Cardiac atrium fibroblast (primary cell): ENCODE data around the gene SMIM38. TPM values are rescaled to one million over a fixed set of nuclear protein-coding genes. Genes with fewer than 3 reads are reported as not detected.

Experiments used
- total RNA-seq: library from RNA; depleted of rRNA; stranded (reverse); fragments of >200 nt; gene quantifications from 2 replicates; pipeline ENCODE4 v1.2.3, GENCODE V29; 2015

The SMIM38 gene
- not detected in 2 replicates for total RNA-seq

DNA sequence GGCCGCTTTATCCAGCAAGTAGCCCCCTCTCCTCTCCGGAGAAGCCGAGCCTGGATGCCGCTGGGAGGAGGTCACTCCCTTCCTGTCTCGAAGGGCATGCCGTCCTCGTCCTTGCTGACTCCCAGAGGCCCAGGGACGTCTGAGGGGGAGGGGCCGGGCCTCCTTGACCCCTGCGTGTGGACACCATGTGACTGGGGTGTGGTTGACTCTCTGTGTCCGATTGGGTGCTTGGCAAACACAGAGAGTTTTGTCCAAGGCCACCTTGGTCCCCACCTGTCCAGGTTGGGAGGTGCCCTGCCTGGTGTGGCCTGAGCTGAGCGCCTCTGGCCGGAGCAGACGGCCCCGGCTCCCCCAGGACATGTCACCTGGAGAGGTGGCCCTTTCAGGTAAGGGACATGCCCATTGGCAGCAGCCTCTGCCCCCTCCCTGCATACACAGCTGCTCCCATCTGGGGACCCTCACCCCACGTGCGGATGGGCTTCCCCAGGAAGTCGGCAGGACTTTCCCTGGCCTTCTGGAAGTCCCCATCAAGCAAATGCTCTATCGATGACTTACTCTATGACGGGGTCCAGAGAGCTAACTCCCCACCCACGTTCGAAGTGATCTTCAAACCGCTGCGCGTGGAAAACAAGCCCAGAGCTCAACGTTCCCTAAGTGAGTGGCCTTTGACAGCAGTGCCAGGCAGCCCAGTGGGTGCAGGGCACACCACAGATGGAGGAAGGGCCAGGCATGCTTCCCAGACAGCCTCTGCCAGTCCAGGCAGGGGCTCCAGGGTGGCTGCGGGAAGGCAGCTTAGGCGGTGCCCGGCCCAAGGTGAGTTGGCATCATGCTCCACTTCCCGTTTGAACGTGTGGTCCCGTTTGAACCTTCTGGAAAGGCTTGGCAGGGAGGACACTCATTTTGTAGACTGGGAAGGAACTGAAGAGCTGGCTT, at the start of gene SMIM38:
Gene SMIM38, plus strand, starts transcription at position 634 of the 933 bp plus-strand sequence. CDS start 1,912 bp downstream, outside the sequence.

Other genes starting within 250 kb of the SMIM38 start
- gene MRGPRD, start 174.9 kb upstream of the SMIM38 start, total RNA-seq = not detected in 2 replicates
- gene MRGPRF, start 142.7 kb upstream of the SMIM38 start, total RNA-seq = 4.9 and 9.4 TPM in 2 replicates
- 5.4 and 6.0 TPM in 2 replicates for gene TPCN2, start 107.0 kb upstream of the SMIM38 start, total RNA-seq
- gene MYEOV, start 138.2 kb downstream of the SMIM38 start, total RNA-seq = not detected in 2 replicates